Measurements from ENCODE around the gene THBD.

Gene THBD

GRCh38 chr20:23085436-23086055 lies 36.1 kb upstream of the THBD start:
- peak overlapping the region; percentile 10 to 93 (median 82) for H3K27ac ChIP-seq

GRCh38 chr20:23084845-23085365 lies 35.4 kb upstream of the THBD start:
- H3K4me3 ChIP-seq = peak overlapping the region; percentile 11 to 38 (median 27)
- H3K27ac ChIP-seq = peak overlapping the region in 20 of 21 experiments; percentile 41 to 93 (median 84)

More at GRCh38 chr20:23085436-23086055, 36.1 kb upstream of the THBD start:
- peak overlapping the region; percentile 15 to 38 (median 27) for H3K4me3 ChIP-seq

GRCh38 chr20:23084282-23084844 lies 34.9 kb upstream of the THBD start:
- H3K4me3 ChIP-seq = peak overlapping the region; percentile 11 to 38 (median 27)
- peak overlapping the region in 20 of 21 experiments; percentile 41 to 93 (median 84) for H3K27ac ChIP-seq

GRCh38 chr20:23083553-23084220 lies 34.2 kb upstream of the THBD start:
- Histone ChIP-seq H3K27ac (peak overlapping the region in 20 of 21 experiments; percentile 41 to 93 (median 84)), H3K4me3 (peak overlapping the region; percentile 11 to 38 (median 27))

- H3K4me3 ChIP-seq = peak overlapping the region; percentile 11 to 38 (median 27)
- H3K27ac ChIP-seq = peak overlapping the region in 20 of 21 experiments; percentile 41 to 93 (median 84)
Measured at GRCh38 chr20:23082846-23083552, 33.5 kb upstream of the THBD start.

DNA sequence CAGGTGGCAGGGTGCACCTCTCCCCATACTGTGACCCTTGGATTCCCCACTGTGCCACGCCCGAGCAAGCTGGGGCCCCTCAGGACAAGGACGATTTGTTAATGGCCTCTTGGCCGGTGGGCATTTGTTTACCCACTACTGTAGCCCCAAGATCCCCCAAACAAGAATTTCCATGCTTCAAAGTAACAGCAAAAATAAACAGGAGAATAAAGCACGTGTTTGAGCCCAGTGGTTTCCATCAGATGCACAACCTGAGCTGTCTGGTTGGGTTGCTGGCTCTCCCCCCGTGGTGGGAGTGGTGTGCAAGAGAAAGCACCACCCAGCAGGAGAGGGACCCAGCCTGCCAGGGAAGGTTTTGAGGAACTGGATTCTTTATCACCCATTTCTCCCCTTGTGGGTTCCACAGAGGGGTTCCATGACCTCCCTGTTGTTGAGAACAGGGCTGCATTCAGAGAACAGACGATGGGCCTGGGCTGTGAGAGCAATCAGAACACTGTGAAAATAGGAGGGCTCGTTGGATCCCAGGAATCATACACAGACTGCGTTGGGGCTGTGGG lies 31.9 kb upstream of the THBD start:
- Histone ChIP-seq H3K27ac (peak overlapping the region in 8 of 21 experiments; percentile 3 to 93 (median 48)), H3K4me3 (peak overlapping the region in 1 of 7 experiments; percentile 29)

DNA sequence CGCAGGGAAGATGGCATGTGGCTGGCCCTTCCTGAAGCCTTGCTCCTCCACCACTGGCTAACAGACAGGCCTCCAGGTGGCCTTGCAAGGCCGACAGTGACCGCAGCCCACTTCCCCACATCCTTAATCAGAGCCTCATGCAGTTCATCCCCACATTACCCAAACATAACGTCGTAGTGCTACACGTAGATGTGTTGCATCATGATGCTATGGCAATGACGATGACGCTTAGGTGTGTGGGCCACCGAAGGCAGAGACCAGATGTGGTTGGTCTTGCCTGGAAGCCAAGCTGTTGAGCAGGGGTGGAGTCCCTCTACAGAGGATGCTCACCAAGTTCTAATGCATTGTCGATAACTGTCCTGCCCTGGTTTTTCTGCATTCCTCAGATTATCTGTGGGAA lies 31.0 kb upstream of the THBD start:
- Histone ChIP-seq H3K4me3 (no peak overlapping the region), H3K27ac (no peak overlapping the region)

DNA sequence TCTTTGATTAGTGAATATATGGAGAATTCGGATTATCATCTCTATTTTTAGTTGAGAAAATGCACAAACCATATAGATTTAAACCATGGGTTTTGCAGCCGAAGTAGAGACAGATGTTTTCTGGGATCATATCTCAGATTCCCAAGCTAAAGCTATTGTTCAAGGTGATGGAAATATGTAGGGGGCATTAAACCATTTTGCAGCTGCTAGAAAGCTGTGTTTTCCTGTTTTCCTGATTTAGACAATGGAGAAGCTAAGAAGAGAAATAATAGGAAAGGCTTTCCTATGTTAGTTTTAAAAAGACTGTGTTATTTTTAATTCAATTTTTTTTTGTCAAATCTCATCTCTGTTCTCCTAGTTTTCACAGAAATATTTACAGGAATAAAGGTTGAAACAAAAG lies 30.5 kb upstream of the THBD start:
- Histone ChIP-seq H3K4me3 (no peak overlapping the region), H3K27ac (no peak overlapping the region)

DNA sequence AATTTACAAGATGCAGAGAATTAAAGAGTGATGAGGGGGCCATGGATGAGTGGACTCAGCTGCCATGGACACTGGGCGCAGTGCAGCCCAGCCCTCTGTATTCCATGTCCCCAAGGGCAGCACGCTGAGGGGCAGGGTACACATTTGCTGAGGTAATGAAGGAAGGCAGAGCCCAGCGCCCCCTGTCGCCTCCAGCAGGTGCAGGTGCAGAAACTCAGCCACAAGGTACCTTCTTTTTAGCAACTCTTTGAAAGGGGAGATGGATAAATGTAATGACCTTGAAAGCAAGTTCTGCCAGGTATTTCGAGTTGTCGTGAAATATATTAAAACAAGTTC lies 29.5 kb upstream of the THBD start:
- H3K27ac ChIP-seq = no peak overlapping the region

GRCh38 chr20:23078351-23079015 lies 29.0 kb upstream of the THBD start:
- no peak overlapping the region for H3K27ac ChIP-seq
- H3K4me3 ChIP-seq = no peak overlapping the region

More for the DNA sequence above, 29.5 kb upstream of the THBD start:
- H3K4me3 ChIP-seq = no peak overlapping the region

DNA sequence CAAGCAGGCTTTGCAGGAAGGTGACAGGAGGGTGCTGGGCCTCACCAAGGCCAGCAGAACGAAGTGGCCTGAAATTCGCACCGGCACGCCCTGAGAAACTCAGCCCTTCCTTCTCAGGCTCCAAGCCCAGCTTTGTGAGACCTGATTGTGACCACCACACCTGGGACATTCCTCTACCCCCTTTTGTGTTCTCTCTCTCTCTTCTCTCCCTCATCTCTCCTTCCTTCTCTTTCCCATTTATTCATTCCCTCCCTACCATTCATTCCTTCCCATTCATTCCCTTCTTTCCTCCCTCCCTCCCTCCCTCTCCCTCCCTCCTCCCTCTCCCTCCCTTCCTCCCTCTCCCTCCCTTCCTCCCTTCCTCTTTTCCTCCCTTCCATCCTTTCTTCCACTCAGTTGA lies 27.8 kb upstream of the THBD start:
- no peak overlapping the region for H3K4me3 ChIP-seq
- no peak overlapping the region for H3K27ac ChIP-seq

DNA sequence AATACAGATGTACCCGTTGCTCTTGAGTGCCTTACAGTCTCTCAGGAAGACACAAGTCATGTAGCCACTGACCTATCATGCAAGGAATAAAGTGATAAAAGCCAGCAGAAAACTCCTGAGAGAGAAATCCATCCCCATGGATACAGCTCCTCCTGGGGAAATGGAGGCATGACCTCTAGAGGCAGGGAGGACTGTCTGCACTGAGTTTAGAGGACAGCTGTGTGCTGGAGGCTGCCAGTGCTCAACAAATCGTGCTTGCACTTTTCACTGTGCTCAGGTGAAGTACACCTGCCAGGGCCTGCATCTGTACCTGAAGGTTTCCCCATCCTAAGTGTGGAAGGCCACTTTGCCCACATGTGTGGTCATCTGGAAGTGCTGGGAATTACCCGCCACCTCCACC lies 24.6 kb upstream of the THBD start:
- no peak overlapping the region for H3K4me3 ChIP-seq

GRCh38 chr20:23072892-23073586 lies 23.6 kb upstream of the THBD start:
- H3K4me3 ChIP-seq = no peak overlapping the region
- H3K27ac ChIP-seq = no peak overlapping the region

More for the DNA sequence above, 24.6 kb upstream of the THBD start:
- H3K27ac ChIP-seq = no peak overlapping the region

- H3K4me3 ChIP-seq = no peak overlapping the region
- H3K27ac ChIP-seq = no peak overlapping the region
Measured at GRCh38 chr20:23071996-23072395, 22.5 kb upstream of the THBD start.

DNA sequence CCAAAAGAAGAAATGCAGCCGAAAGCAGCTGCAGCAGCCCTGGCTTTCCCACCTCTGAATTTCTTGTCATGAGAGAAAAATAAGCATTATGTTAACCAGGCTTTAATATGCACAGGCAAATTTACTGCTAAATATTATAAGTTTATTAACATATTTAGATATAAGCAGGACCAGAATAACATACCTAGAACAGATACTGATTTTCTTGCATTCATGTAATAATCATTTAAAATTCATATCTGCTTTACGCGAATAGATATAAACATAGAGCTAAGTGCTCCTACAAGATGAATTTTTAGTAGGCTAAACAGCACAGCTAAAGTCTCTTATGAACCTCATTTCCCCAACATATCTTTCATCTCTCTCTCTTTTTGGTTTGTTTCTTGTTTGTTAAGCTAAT lies 21.9 kb upstream of the THBD start:
- Histone ChIP-seq H3K27ac (no peak overlapping the region), H3K4me3 (no peak overlapping the region)

DNA sequence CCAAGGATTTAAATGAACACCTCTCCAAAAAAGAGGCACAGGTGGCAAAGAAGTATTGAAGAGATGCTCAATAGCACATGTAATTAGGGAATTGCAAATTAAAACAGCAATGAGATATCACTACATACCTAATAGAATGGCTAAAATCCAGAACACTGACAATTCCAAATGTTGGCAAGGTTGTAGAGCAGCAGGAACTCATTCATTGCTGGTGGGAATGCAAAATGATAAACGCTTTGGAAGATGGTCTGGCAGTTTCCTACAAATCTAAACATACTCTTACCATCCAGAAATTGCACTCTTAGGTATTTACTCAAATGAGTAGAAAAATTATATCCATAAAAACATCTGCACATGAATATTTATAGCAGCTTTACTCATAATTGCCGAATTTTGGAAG lies 19.6 kb upstream of the THBD start:
- Histone ChIP-seq H3K4me3 (no peak overlapping the region), H3K27ac (no peak overlapping the region)

DNA sequence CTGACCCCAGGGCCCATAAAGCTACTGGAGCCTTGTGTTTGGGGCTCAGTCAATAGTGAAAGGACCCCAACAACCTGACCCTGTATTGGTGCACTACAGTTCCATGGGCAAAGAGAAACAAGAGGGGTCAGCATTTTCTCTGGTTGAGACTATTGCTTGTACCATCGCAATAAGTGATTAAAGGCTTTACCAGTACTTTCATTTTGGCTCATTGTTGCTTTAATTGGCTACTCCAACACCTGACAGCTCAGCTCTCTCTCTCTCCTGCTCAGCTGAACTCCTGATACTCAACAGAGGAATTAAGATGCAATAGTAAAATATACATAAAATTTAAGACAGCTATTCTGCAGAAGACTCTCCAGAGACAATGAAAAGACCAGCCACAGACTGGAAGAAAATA lies 18.8 kb upstream of the THBD start:
- H3K4me3 ChIP-seq = no peak overlapping the region
- no peak overlapping the region for H3K27ac ChIP-seq

DNA sequence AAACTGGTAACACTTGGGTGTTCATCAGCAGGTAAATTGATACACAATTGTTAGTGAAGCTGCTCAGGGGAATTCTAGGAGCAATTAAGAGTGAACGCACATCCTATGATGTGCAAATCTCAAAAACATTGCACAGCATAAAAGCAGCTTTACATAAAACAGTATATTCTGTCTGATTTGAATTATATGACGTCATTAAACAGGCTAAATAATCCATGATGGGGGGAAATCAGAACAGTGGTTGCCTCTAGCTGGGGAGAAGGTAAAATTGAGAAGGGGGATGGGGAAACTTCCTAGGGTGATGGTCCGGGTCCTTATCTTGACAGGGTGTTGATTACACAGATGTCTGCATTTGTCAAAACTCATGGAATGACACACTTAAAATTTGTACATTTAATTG lies 17.3 kb upstream of the THBD start:
- Histone ChIP-seq H3K27ac (no peak overlapping the region), H3K4me3 (no peak overlapping the region)
